Neuronal stem cell (in vitro differentiated cells): ENCODE results near the gene MDM2.
"Not testable (repeated sequence)": the region's sequence is repeated elsewhere in the genome, so short reads cannot be mapped to it uniquely, and the experiment has no call there.

Experiments used
- DNase-seq: peaks from one replicate; pipeline ENCODE4 v3.0.0-alpha.2; 2013; ENCODE audit warnings: low spot score
- H2AFZ ChIP-seq: one replicate; pipeline ENCODE4 v1.6.1; 2013; ENCODE audit warnings: mild to moderate bottlenecking, low read length, inconsistent platforms
- H2AK5ac ChIP-seq: 2 replicates; pipeline ENCODE4 v1.6.1; 2013; ENCODE audit warnings: low read depth, mild to moderate bottlenecking, inconsistent platforms, low read length, moderate library complexity, mixed read lengths
- H2BK120ac ChIP-seq: 2 replicates; pipeline ENCODE4 v1.6.1; 2013; ENCODE audit warnings: low read depth, mild to moderate bottlenecking, inconsistent platforms, low read length, moderate library complexity, mixed read lengths
- H2BK12ac ChIP-seq: one replicate; pipeline ENCODE4 v1.6.1; 2013; ENCODE audit warnings: low read length, inconsistent platforms
- H2BK15ac ChIP-seq: 2 replicates; pipeline ENCODE4 v1.6.1; 2013; ENCODE audit warnings: mild to moderate bottlenecking, low read length, inconsistent platforms, mixed read lengths
- H2BK5ac ChIP-seq: one replicate; pipeline ENCODE4 v1.6.1; 2013; ENCODE audit warnings: inconsistent platforms, mild to moderate bottlenecking, low read length, moderate library complexity
- H3K14ac ChIP-seq: one replicate; pipeline ENCODE4 v1.6.1; 2013; ENCODE audit warnings: low read length, inconsistent platforms
- H3K18ac ChIP-seq: 2 replicates; pipeline ENCODE4 v1.6.1; 2013; ENCODE audit warnings: low read length, inconsistent platforms
- H3K23ac ChIP-seq: 2 replicates; pipeline ENCODE4 v1.6.1; 2013; ENCODE audit warnings: low read depth, mild to moderate bottlenecking, mixed read lengths, low read length, inconsistent platforms; ENCODE audit not compliant: poor library complexity
- H3K27ac ChIP-seq: replicated peaks from 3 replicates; pipeline ENCODE4 v1.5.1; 2013; ENCODE audit warnings: low read length, inconsistent platforms
- H3K27me3 ChIP-seq, 3 experiments: 2 replicates each; pipeline ENCODE4 v1.6.1; 2013; ENCODE audit warnings: low read length in 3 of 3, mild to moderate bottlenecking in 2 of 3, inconsistent platforms in 1 of 3, low read depth in 1 of 3, mixed read lengths in 1 of 3, moderate library complexity in 1 of 3; ENCODE audit not compliant: control insufficient read depth in 3 of 3, insufficient read depth in 3 of 3
- H3K36me3 ChIP-seq, 2 donors: replicated peaks in 1 of 2; 2 replicates each; pipeline ENCODE4 v1.6.1; 2013; ENCODE audit warnings: low read length in 2 of 2; ENCODE audit not compliant: control insufficient read depth in 2 of 2, insufficient read depth in 2 of 2
- H3K4ac ChIP-seq: 2 replicates; pipeline ENCODE4 v1.6.1; 2013; ENCODE audit warnings: inconsistent platforms, mild to moderate bottlenecking, low read length, moderate library complexity
- H3K4me1 ChIP-seq, 2 donors: 1 replicate in 1 of 2; 2 replicates in 1 of 2; pipeline ENCODE4 v1.6.1; 2013; ENCODE audit warnings: low read length in 2 of 2, low read depth in 1 of 2; ENCODE audit not compliant: control insufficient read depth in 2 of 2, insufficient read depth in 1 of 2
- H3K4me2 ChIP-seq: one replicate; pipeline ENCODE4 v1.6.1; 2013; ENCODE audit warnings: mild to moderate bottlenecking, low read length, inconsistent platforms; ENCODE audit not compliant: insufficient read depth, poor library complexity, severe bottlenecking
- H3K4me3 ChIP-seq, 2 donors: 2 replicates each; pipeline ENCODE4 v1.5.1; 2013; ENCODE audit warnings: low read length in 2 of 2, mild to moderate bottlenecking in 2 of 2, inconsistent platforms in 1 of 2, moderate library complexity in 1 of 2
- H3K79me1 ChIP-seq: one replicate; pipeline ENCODE4 v1.6.1; 2013; ENCODE audit warnings: low read depth, mild to moderate bottlenecking, inconsistent platforms, low read length, moderate library complexity
- H3K9ac ChIP-seq: one replicate; pipeline ENCODE4 v1.6.1; 2013; ENCODE audit warnings: mild to moderate bottlenecking, low read depth, low read length, inconsistent platforms; ENCODE audit not compliant: poor library complexity
- H3K9me3 ChIP-seq, 2 donors: replicated peaks in 1 of 2; 2 replicates each; pipeline versions ENCODE3 to v1.6.1; 2013; ENCODE audit warnings: low read length in 2 of 2, mild to moderate bottlenecking in 2 of 2, inconsistent platforms in 1 of 2, low read depth in 1 of 2, mixed read lengths in 1 of 2, moderate library complexity in 1 of 2; ENCODE audit not compliant: control insufficient read depth in 2 of 2, insufficient read depth in 1 of 2
- H4K8ac ChIP-seq: one replicate; pipeline ENCODE4 v1.6.1; 2013; ENCODE audit warnings: low read depth, mild to moderate bottlenecking, inconsistent platforms, low read length, moderate library complexity
- H4K91ac ChIP-seq: one replicate; pipeline ENCODE4 v1.6.1; 2013; ENCODE audit warnings: low read length, low read depth, mild to moderate bottlenecking, inconsistent platforms; ENCODE audit not compliant: poor library complexity
- WGBS, 2 donors: extraction: QIAGEN DNeasy Blood & Tissue Kit; methylation state at CpG; one replicate each; pipeline ENCODE4 v1.1.7; 2013; ENCODE audit warnings: missing lambda C conversion rate in 2 of 2, mixed read lengths in 1 of 2; ENCODE audit not compliant: insufficient read length in 2 of 2, insufficient replicate concordance in 1 of 2; ENCODE audit errors: extremely low coverage in 2 of 2; 5-methylcytosine and 5-hydroxymethylcytosine counted together

The MDM2 gene

GRCh38 chr12:68815928-68816800 lies 8.2 kb downstream of the MDM2 start:
- H2BK15ac ChIP-seq: no peak overlapping the region
- no peaks in the 10 kb centered on the region for H3K79me1 ChIP-seq
- H3K4me2 ChIP-seq: no peak overlapping the region
- no peak overlapping the region for H3K4me3 ChIP-seq
- no peak overlapping the region for H3K9ac ChIP-seq
- H3K27me3 ChIP-seq: no peaks in the 10 kb centered on the region
- no CpG with 5 or more reads among the region's 8 CpGs for WGBS, 2 donors
- no peak overlapping the region for H3K18ac ChIP-seq
- H3K14ac ChIP-seq: no peak overlapping the region
- no peak overlapping the region for H2AK5ac ChIP-seq
- H4K8ac ChIP-seq: no peak overlapping the region
- no peak overlapping the region for H2AFZ ChIP-seq
- no peak overlapping the region for H2BK5ac ChIP-seq
- peaks cover 3 to 99% of the 10 kb centered on the region in 2 donors for H3K36me3 ChIP-seq
- H2BK12ac ChIP-seq: no peak overlapping the region
- H3K4me1 ChIP-seq: no peaks in the 10 kb centered on the region
- no peak overlapping the region for H3K27ac ChIP-seq
- DNase-seq: no peak
- H3K4ac ChIP-seq: no peak overlapping the region
- H4K91ac ChIP-seq: no peak overlapping the region
- no peak overlapping the region for H2BK120ac ChIP-seq
- H3K23ac ChIP-seq: no peak overlapping the region
- no peaks in the 10 kb centered on the region for H3K9me3 ChIP-seq

GRCh38 chr12:68819481-68819880 lies 11.5 kb downstream of the MDM2 start:
- H4K91ac ChIP-seq, H3K14ac ChIP-seq, H3K9me3 ChIP-seq, H2AFZ ChIP-seq, H3K27ac ChIP-seq, H2BK15ac ChIP-seq, H2AK5ac ChIP-seq, H3K4me1 ChIP-seq, H3K23ac ChIP-seq, H4K8ac ChIP-seq, H3K79me1 ChIP-seq, H3K4me3 ChIP-seq, H3K9ac ChIP-seq, H2BK120ac ChIP-seq, H3K4me2 ChIP-seq, DNase-seq, H2BK12ac ChIP-seq, H3K18ac ChIP-seq, H2BK5ac ChIP-seq, H3K27me3 ChIP-seq, H3K4ac ChIP-seq: not testable (repeated sequence)
- peaks cover 13 to 99% of the 10 kb centered on the region in 2 donors for H3K36me3 ChIP-seq
- WGBS, 2 donors: no CpG with 5 or more reads among the region's 13 CpGs

GRCh38 chr12:68821357-68822188 lies 13.6 kb downstream of the MDM2 start:
- H3K4me2 ChIP-seq: no peak overlapping the region
- H2BK120ac ChIP-seq: no peak overlapping the region
- H3K79me1 ChIP-seq: peaks cover 4% of the 10 kb centered on the region
- H3K14ac ChIP-seq: no peak overlapping the region
- no peak overlapping the region for H2BK12ac ChIP-seq
- H3K18ac ChIP-seq: no peak overlapping the region
- no peak overlapping the region for H3K23ac ChIP-seq
- H4K91ac ChIP-seq: no peak overlapping the region
- no peak overlapping the region for H3K4ac ChIP-seq
- no peaks in the 10 kb centered on the region for H3K4me1 ChIP-seq
- no peak overlapping the region for H2BK5ac ChIP-seq
- no peak overlapping the region for H3K9ac ChIP-seq
- DNase-seq: no peak
- peaks cover 20 to 99% of the 10 kb centered on the region in 2 donors for H3K36me3 ChIP-seq
- H2AFZ ChIP-seq: no peak overlapping the region
- H2AK5ac ChIP-seq: no peak overlapping the region
- no peaks in the 10 kb centered on the region for H3K27me3 ChIP-seq
- H3K27ac ChIP-seq: no peak overlapping the region
- H4K8ac ChIP-seq: no peak overlapping the region
- no peaks in the 10 kb centered on the region for H3K9me3 ChIP-seq
- no peak overlapping the region for H3K4me3 ChIP-seq
- no CpG with 5 or more reads among the region's 6 CpGs for WGBS, 2 donors
- H2BK15ac ChIP-seq: no peak overlapping the region

GRCh38 chr12:68823696-68824095 lies 15.7 kb downstream of the MDM2 start:
- no peak for DNase-seq
- Histone ChIP-seq H2AK5ac (no peak overlapping the region), H3K27ac (no peak overlapping the region), H3K9me3 (no peaks in the 10 kb centered on the region), H2BK15ac (no peak overlapping the region), H2BK12ac (no peak overlapping the region), H2AFZ (no peak overlapping the region), H4K91ac (no peak overlapping the region), H3K18ac (no peak overlapping the region), H3K79me1 (peaks cover 4% of the 10 kb centered on the region), H3K23ac (no peak overlapping the region), H3K4me2 (no peak overlapping the region), H3K9ac (no peak overlapping the region), H2BK5ac (no peak overlapping the region), H3K27me3 (no peaks in the 10 kb centered on the region), H4K8ac (no peak overlapping the region), H3K4me3 (no peak overlapping the region), H3K4me1 (no peaks in the 10 kb centered on the region), H2BK120ac (no peak overlapping the region), H3K36me3 (peaks cover 22 to 100% of the 10 kb centered on the region in 2 donors), H3K4ac (no peak overlapping the region), H3K14ac (no peak overlapping the region)
- WGBS, 2 donors: no CpG with 5 or more reads among the region's 3 CpGs
